Sigmoid colon (tissue), 7 donors: ENCODE data around the gene IRS2. TPM values are rescaled to one million over a fixed set of nuclear protein-coding genes. Genes with fewer than 3 reads are reported as not detected.

Experiments
- DNase-seq: peaks from one replicate; pipeline ENCODE4 v3.0.0-alpha.2; 2019
- H3K27ac ChIP-seq, 4 donors: fragments of 200-600 bp; sonication (generic); one replicate each; pipeline ENCODE4 v1.5.1; 2016 to 2019; ENCODE audit warnings: mild to moderate bottlenecking in 1 of 4
- H3K27me3 ChIP-seq, 3 donors: fragments of 200-600 bp; sonication (generic); one replicate each; pipeline ENCODE4 v1.5.1; 2019; ENCODE audit warnings: mild to moderate bottlenecking in 1 of 3
- H3K36me3 ChIP-seq, 4 donors: fragments of 200-600 bp; sonication (generic); one replicate each; pipeline ENCODE4 v1.5.1; 2016 to 2019
- H3K4me1 ChIP-seq, 4 donors: fragments of 200-600 bp; sonication (generic); one replicate each; pipeline ENCODE4 v1.5.1; 2017 to 2019
- H3K4me3 ChIP-seq, 4 donors: fragments of 200-600 bp; sonication (generic); one replicate each; pipeline ENCODE4 v1.5.1; 2017 to 2019; ENCODE audit warnings: mild to moderate bottlenecking in 2 of 4, moderate library complexity in 1 of 4
- H3K9me3 ChIP-seq, 4 donors: fragments of 200-600 bp in 3 of 4; sonication (generic) in 3 of 4; one replicate each; pipeline versions ENCODE4 v1.5.1 to v1.6.1; 2013 to 2019
- EP300 ChIP-seq, 4 donors: sonication (generic); formaldehyde crosslinking; IDR thresholded peaks; one replicate each; pipeline ENCODE4 v1.6.1; 2017; ENCODE audit warnings: antibody characterized with exemption in 4 of 4
- POLR2A ChIP-seq, 2 donors: fragments of 450-650 bp; IDR thresholded peaks; one replicate each; pipeline ENCODE4 v1.6.1; 2016; ENCODE audit warnings: antibody characterized with exemption in 2 of 2, mild to moderate bottlenecking in 2 of 2, moderate library complexity in 2 of 2
- POLR2AphosphoS5 ChIP-seq, 4 donors: sonication (generic); formaldehyde crosslinking; IDR thresholded peaks; one replicate each; pipeline ENCODE4 v1.6.1; 2017; ENCODE audit warnings: antibody characterized with exemption in 4 of 4
- WGBS, 2 donors: extraction: QIAGEN DNeasy Blood & Tissue Kit; methylation state at CpG; one replicate each; pipeline ENCODE4 v1.1.7; 2013; 5-methylcytosine and 5-hydroxymethylcytosine counted together
- intact Hi-C: fragments of 100-400 bp; cut with DNase I; formaldehyde crosslinking; loops from one replicate; pipeline ENCODE4 v1.15.1; 2023
- polyA plus RNA-seq, 3 donors: library from polyadenylated mRNA; stranded (reverse); fragments of 200-250 nt; gene quantifications; one replicate each; pipeline ENCODE4 v1.2.3, GENCODE V29; 2013
- total RNA-seq, 4 donors: library from RNA; depleted of rRNA; stranded (reverse); fragments of >200 nt; gene quantifications; one replicate each; pipeline ENCODE4 v1.1.0, GENCODE V29; 2016
- TF ChIP-seq, protein P1 (sequence below), 4 experiments: fragments of 450-650 bp in 3 of 4; fragments of 200-600 bp in 1 of 4; IDR thresholded peaks; one replicate each; pipeline ENCODE4 v1.5.1; 2016 to 2019; ENCODE audit warnings: antibody characterized with exemption in 4 of 4, mild to moderate bottlenecking in 3 of 4, moderate library complexity in 2 of 4
- donor health status: healthy with polysubstance abuse.
- donor health status: Bipolar disorder and iron deficiency.
- donor health status: healthy.

The IRS2 gene
- total and polyA plus RNA-seq, 7 donors: 3.6 to 21.9 (median 15.3) TPM

DNA sequence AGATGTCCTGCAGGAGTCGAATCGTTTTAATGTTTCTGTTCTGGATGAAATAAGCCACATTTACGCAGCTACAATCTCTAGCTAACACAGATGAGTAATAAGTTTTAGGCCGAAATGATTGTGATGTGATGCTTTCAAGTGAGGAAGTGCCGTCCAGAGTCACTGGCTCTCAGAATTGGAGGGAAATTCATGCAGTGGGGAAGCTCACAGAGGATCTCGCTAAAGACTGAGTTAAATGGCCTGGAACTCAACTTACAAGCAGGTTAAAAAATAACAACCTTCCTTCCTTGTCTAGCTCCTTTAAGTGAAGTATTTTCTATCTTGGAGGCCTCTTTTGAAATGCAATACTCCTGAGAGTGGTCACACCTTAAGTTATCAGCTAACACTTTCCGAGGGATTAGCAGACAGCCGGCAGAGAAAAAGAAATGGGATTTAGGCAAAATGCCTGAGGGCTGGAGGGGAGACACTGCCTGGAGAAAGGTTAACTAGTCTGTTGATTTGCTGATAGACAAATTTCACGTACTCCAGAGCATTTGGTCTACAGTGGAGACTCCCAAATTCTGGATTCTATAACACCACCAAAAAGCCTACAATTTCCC, 74.2 kb downstream of the IRS2 start:
- H3K27ac ChIP-seq: no peak overlapping the region
- intact Hi-C loops: no loop called here
- no peak for DNase-seq
- no peaks in the 10 kb centered on the region for H3K27me3 ChIP-seq
- no peaks in the 10 kb centered on the region for H3K4me1 ChIP-seq
- 72% methylated on average over 9 of the region's 9 CpGs for WGBS, 2 donors
- no peak overlapping the region for H3K4me3 ChIP-seq
- TF ChIP-seq EP300 (IDR thresholded peaks at IDR 0.05) (no peak), POLR2AphosphoS5 (IDR thresholded peaks at IDR 0.05) (no peak), POLR2A (IDR thresholded peaks at IDR 0.05) (no peak)
- TF ChIP-seq, protein P1, sequence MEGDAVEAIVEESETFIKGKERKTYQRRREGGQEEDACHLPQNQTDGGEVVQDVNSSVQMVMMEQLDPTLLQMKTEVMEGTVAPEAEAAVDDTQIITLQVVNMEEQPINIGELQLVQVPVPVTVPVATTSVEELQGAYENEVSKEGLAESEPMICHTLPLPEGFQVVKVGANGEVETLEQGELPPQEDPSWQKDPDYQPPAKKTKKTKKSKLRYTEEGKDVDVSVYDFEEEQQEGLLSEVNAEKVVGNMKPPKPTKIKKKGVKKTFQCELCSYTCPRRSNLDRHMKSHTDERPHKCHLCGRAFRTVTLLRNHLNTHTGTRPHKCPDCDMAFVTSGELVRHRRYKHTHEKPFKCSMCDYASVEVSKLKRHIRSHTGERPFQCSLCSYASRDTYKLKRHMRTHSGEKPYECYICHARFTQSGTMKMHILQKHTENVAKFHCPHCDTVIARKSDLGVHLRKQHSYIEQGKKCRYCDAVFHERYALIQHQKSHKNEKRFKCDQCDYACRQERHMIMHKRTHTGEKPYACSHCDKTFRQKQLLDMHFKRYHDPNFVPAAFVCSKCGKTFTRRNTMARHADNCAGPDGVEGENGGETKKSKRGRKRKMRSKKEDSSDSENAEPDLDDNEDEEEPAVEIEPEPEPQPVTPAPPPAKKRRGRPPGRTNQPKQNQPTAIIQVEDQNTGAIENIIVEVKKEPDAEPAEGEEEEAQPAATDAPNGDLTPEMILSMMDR (IDR thresholded peaks at IDR 0.05): no peak
- no peaks in the 10 kb centered on the region for H3K9me3 ChIP-seq
- no peaks in the 10 kb centered on the region for H3K36me3 ChIP-seq

DNA sequence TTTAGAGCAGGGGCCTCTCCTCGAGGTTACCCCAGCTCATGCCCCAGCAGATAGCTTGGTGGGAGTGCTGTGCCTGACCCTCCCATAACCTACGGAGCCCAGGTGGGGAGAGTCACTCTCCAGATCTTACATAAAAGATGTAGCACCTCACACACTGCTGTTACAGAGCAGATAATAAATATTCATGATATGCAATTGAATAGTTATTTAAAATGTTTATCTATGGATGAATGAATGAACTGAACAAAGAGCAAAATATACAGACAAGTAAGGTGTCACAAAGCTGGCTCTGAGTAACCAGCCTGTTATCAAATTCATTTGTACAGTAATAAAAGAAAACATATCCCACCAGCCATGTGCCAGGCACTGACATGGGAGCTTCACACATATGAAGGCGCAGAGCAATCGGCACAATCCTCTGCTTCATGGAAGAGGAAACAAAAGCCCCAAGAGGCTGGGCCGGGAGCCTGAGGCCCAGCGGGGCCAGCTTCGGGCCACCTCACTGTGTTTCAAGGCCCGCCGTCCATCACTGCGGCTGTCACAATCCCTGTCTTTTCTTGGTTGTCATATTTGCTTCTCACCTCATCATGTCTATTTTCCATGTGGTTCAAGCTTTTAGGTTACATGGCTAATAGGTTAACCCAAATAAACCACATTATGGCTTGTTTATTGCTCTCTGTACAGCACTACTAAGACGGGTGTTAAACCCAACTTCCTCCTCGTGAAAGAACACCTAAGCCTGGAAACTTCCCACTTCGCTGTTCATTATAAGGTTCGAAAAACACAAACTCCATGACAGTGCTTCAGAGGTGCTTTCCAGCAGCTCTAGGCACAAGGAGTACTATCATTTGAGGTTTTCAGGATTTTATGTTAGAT, 78.4 kb downstream of the IRS2 start:
- intact Hi-C loops: no loop called here
- H3K27ac ChIP-seq: no peak overlapping the region
- H3K4me1 ChIP-seq: no peaks in the 10 kb centered on the region
- no peak for DNase-seq
- no peaks in the 10 kb centered on the region for H3K36me3 ChIP-seq
- WGBS, 2 donors: 68 to 71% methylated on average over 14 of the region's 14 CpGs
- no peak overlapping the region for H3K4me3 ChIP-seq
- TF ChIP-seq, protein P1 (IDR thresholded peaks at IDR 0.05): no peak
- TF ChIP-seq POLR2A (IDR thresholded peaks at IDR 0.05): no peak
- TF ChIP-seq POLR2AphosphoS5 (IDR thresholded peaks at IDR 0.05): no peak
- TF ChIP-seq EP300 (IDR thresholded peaks at IDR 0.05): no peak
- H3K27me3 ChIP-seq: no peaks in the 10 kb centered on the region
- H3K9me3 ChIP-seq: no peaks in the 10 kb centered on the region

DNA sequence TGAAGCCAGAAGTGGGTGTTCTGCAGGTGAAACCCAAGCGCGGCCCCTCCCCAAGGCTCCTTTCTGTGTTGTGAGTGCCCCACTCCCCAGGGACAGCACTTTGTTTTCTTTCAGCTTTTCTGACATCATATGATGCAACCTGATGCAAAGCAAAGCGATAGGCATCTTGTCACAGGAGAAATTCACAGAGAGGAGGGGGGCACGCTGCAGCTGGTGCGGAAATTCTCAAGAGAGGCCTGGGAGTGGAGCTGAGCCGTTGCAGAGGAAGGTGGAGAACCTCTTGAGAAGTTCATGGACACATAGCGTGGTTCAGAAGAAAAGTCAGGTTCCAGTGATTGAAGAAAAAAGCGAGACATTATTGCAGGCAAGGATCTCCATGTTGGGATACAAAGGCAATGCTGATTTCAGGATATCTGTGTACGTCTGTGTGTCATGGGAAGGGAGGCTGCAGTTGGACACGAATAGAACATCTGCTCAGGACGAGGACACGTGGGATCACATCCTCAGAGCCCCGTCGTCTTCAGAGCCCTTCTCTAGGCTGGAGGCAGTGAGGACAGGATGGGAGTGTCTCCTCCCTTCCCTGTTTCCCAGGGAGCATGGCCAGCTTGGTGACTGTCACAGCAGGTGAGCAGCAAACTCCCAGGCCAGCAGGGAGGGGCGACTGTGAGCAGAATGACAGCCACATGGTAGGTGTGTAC, 79.2 kb downstream of the IRS2 start:
- Histone ChIP-seq H3K27ac (no peak overlapping the region), H3K9me3 (no peaks in the 10 kb centered on the region), H3K4me1 (no peaks in the 10 kb centered on the region), H3K4me3 (no peak overlapping the region), H3K36me3 (no peaks in the 10 kb centered on the region), H3K27me3 (no peaks in the 10 kb centered on the region)
- DNase-seq: no peak
- intact Hi-C loops: no loop called here
- TF ChIP-seq, protein P1 (IDR thresholded peaks at IDR 0.05): no peak
- TF ChIP-seq POLR2A (IDR thresholded peaks at IDR 0.05) (no peak), POLR2AphosphoS5 (IDR thresholded peaks at IDR 0.05) (no peak), EP300 (IDR thresholded peaks at IDR 0.05) (no peak)
- WGBS, 2 donors: 78 to 86% methylated on average over 15 of the region's 15 CpGs

DNA sequence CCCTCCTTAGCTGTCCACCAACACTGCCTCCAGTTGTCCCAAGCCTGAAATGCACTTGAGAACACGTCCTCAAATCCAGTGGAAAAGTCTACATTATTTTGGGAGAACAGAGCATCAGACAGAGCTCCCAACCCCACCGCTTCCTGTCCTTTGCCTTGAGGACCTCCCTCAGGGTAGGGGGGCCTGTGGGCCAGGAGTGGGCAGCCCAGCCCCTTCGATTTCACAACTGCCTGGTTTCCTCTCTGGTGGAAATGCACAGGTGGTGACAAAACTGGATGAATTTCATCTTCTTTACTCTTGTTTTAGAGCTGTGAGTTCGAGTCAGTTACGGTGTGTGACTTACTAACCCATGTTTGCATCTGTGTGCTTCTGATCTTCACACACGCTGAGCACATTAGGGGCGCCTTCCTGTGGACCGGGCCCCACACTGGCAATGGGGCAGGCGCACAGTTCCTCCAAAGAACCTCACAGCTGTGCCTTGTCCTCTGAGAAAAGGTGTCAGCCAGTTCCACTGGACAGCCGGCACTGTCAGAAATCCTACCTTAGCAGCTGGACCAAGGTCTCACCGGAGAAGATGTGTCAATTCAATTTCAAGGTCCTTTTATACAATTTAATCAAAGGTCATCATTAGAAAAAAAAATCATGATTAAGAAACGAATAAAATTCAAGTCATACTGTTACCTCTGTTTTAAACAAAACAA, 80.2 kb downstream of the IRS2 start:
- Histone ChIP-seq H3K36me3 (no peaks in the 10 kb centered on the region), H3K27me3 (no peaks in the 10 kb centered on the region), H3K4me1 (no peaks in the 10 kb centered on the region), H3K27ac (no peak overlapping the region), H3K9me3 (no peaks in the 10 kb centered on the region), H3K4me3 (no peak overlapping the region)
- TF ChIP-seq EP300 (IDR thresholded peaks at IDR 0.05): no peak
- no peak for TF ChIP-seq POLR2AphosphoS5 (IDR thresholded peaks at IDR 0.05)
- no peak for TF ChIP-seq POLR2A (IDR thresholded peaks at IDR 0.05)
- TF ChIP-seq, protein P1 (IDR thresholded peaks at IDR 0.05): no peak
- 75 to 92% methylated on average over 12 of the region's 12 CpGs for WGBS, 2 donors
- intact Hi-C loops: no loop called here
- no peak for DNase-seq
